ENCODE results near the gene RAB7A.

RAB7A gene

GRCh38 chr3:128782282-128783146 lies 56.5 kb downstream of the RAB7A start:
- Histone ChIP-seq H3K4me1 (ENCODE audit: control insufficient read depth, insufficient read depth, low read length) (peaks cover 9% of the 10 kb centered on the region), H3K9ac (ENCODE audit: low read depth, low read length) (no peak overlapping the region), H3K4me3 (ENCODE audit: low read depth, low read length) (no peak overlapping the region), H3K27me3 (ENCODE audit: control insufficient read depth, insufficient read depth, low read length) (no peaks in the 10 kb centered on the region), H3K9me3 (ENCODE audit: control insufficient read depth, insufficient read depth, low read length) (no peaks in the 10 kb centered on the region), H3K36me3 (ENCODE audit: control insufficient read depth, insufficient read depth, low read length) (no peaks in the 10 kb centered on the region)

GRCh38 chr3:128783774-128784173 lies 57.8 kb downstream of the RAB7A start:
- Histone ChIP-seq H3K36me3 (ENCODE audit: control insufficient read depth, insufficient read depth, low read length) (no peaks in the 10 kb centered on the region), H3K4me1 (ENCODE audit: control insufficient read depth, insufficient read depth, low read length) (peaks cover 13% of the 10 kb centered on the region), H3K9ac (ENCODE audit: low read depth, low read length) (no peak overlapping the region), H3K9me3 (ENCODE audit: control insufficient read depth, insufficient read depth, low read length) (no peaks in the 10 kb centered on the region), H3K27me3 (ENCODE audit: control insufficient read depth, insufficient read depth, low read length) (no peaks in the 10 kb centered on the region), H3K4me3 (ENCODE audit: low read depth, low read length) (no peak overlapping the region)

- Histone ChIP-seq H3K9ac (ENCODE audit: low read depth, low read length) (peak overlapping the region; percentile 27), H3K36me3 (ENCODE audit: control insufficient read depth, insufficient read depth, low read length) (no peaks in the 10 kb centered on the region), H3K4me3 (ENCODE audit: low read depth, low read length) (no peak overlapping the region), H3K9me3 (ENCODE audit: control insufficient read depth, insufficient read depth, low read length) (no peaks in the 10 kb centered on the region), H3K4me1 (ENCODE audit: control insufficient read depth, insufficient read depth, low read length) (peaks cover 13% of the 10 kb centered on the region), H3K27me3 (ENCODE audit: control insufficient read depth, insufficient read depth, low read length) (no peaks in the 10 kb centered on the region)
These were observed 58.2 kb downstream of the RAB7A start for GRCh38 chr3:128784232-128784631.

- no peak overlapping the region for H3K4me3 ChIP-seq (ENCODE audit: low read depth, low read length)
- peaks cover 10% of the 10 kb centered on the region for H3K4me1 ChIP-seq (ENCODE audit: control insufficient read depth, insufficient read depth, low read length)
- no peaks in the 10 kb centered on the region for H3K27me3 ChIP-seq (ENCODE audit: control insufficient read depth, insufficient read depth, low read length)
- no peak overlapping the region for H3K9ac ChIP-seq (ENCODE audit: low read depth, low read length)
- no peaks in the 10 kb centered on the region for H3K36me3 ChIP-seq (ENCODE audit: control insufficient read depth, insufficient read depth, low read length)
- H3K9me3 ChIP-seq (ENCODE audit: control insufficient read depth, insufficient read depth, low read length), result no peaks in the 10 kb centered on the region
These were observed 58.9 kb downstream of the RAB7A start for GRCh38 chr3:128784843-128785242.

- H3K9me3 ChIP-seq (ENCODE audit: control insufficient read depth, insufficient read depth, low read length), result no peaks in the 10 kb centered on the region
- H3K4me1 ChIP-seq (ENCODE audit: control insufficient read depth, insufficient read depth, low read length), result peaks cover 6% of the 10 kb centered on the region
- no peak overlapping the region for H3K4me3 ChIP-seq (ENCODE audit: low read depth, low read length)
- H3K9ac ChIP-seq (ENCODE audit: low read depth, low read length), result no peak overlapping the region
- H3K27me3 ChIP-seq (ENCODE audit: control insufficient read depth, insufficient read depth, low read length), result no peaks in the 10 kb centered on the region
- no peaks in the 10 kb centered on the region for H3K36me3 ChIP-seq (ENCODE audit: control insufficient read depth, insufficient read depth, low read length)
These were observed 60.5 kb downstream of the RAB7A start for GRCh38 chr3:128786434-128787020.

- no peaks in the 10 kb centered on the region for H3K9me3 ChIP-seq (ENCODE audit: control insufficient read depth, insufficient read depth, low read length)
- no peak overlapping the region for H3K9ac ChIP-seq (ENCODE audit: low read depth, low read length)
- H3K27me3 ChIP-seq (ENCODE audit: control insufficient read depth, insufficient read depth, low read length), result no peaks in the 10 kb centered on the region
- peaks cover 6% of the 10 kb centered on the region for H3K4me1 ChIP-seq (ENCODE audit: control insufficient read depth, insufficient read depth, low read length)
- no peaks in the 10 kb centered on the region for H3K36me3 ChIP-seq (ENCODE audit: control insufficient read depth, insufficient read depth, low read length)
- H3K4me3 ChIP-seq (ENCODE audit: low read depth, low read length), result no peak overlapping the region
These were observed 61.6 kb downstream of the RAB7A start for GRCh38 chr3:128787256-128788253.

- no peak overlapping the region for H3K9ac ChIP-seq (ENCODE audit: low read depth, low read length)
- H3K4me3 ChIP-seq (ENCODE audit: low read depth, low read length), result no peak overlapping the region
- peaks cover 6% of the 10 kb centered on the region for H3K4me1 ChIP-seq (ENCODE audit: control insufficient read depth, insufficient read depth, low read length)
- no peaks in the 10 kb centered on the region for H3K36me3 ChIP-seq (ENCODE audit: control insufficient read depth, insufficient read depth, low read length)
- H3K27me3 ChIP-seq (ENCODE audit: control insufficient read depth, insufficient read depth, low read length), result no peaks in the 10 kb centered on the region
- H3K9me3 ChIP-seq (ENCODE audit: control insufficient read depth, insufficient read depth, low read length), result no peaks in the 10 kb centered on the region
These were observed 62.4 kb downstream of the RAB7A start for GRCh38 chr3:128788268-128788869.

GRCh38 chr3:128794067-128794768 lies 68.2 kb downstream of the RAB7A start:
- no peaks in the 10 kb centered on the region for H3K27me3 ChIP-seq (ENCODE audit: control insufficient read depth, insufficient read depth, low read length)
- H3K9me3 ChIP-seq (ENCODE audit: control insufficient read depth, insufficient read depth, low read length), result no peaks in the 10 kb centered on the region
- no peak overlapping the region for H3K4me3 ChIP-seq (ENCODE audit: low read depth, low read length)
- H3K9ac ChIP-seq (ENCODE audit: low read depth, low read length), result no peak overlapping the region
- H3K4me1 ChIP-seq (ENCODE audit: control insufficient read depth, insufficient read depth, low read length), result no peaks in the 10 kb centered on the region
- H3K36me3 ChIP-seq (ENCODE audit: control insufficient read depth, insufficient read depth, low read length), result peaks cover 6% of the 10 kb centered on the region

GRCh38 chr3:128794770-128795649 lies 69.0 kb downstream of the RAB7A start:
- H3K4me3 ChIP-seq (ENCODE audit: low read depth, low read length), result no peak overlapping the region
- H3K9ac ChIP-seq (ENCODE audit: low read depth, low read length), result no peak overlapping the region
- no peaks in the 10 kb centered on the region for H3K4me1 ChIP-seq (ENCODE audit: control insufficient read depth, insufficient read depth, low read length)
- H3K27me3 ChIP-seq (ENCODE audit: control insufficient read depth, insufficient read depth, low read length), result no peaks in the 10 kb centered on the region
- H3K9me3 ChIP-seq (ENCODE audit: control insufficient read depth, insufficient read depth, low read length), result no peaks in the 10 kb centered on the region
- H3K36me3 ChIP-seq (ENCODE audit: control insufficient read depth, insufficient read depth, low read length), result peaks cover 6% of the 10 kb centered on the region

- H3K9ac ChIP-seq (ENCODE audit: low read depth, low read length), result no peak overlapping the region
- no peak overlapping the region for H3K4me3 ChIP-seq (ENCODE audit: low read depth, low read length)
- H3K9me3 ChIP-seq (ENCODE audit: control insufficient read depth, insufficient read depth, low read length), result no peaks in the 10 kb centered on the region
- peaks cover 4% of the 10 kb centered on the region for H3K4me1 ChIP-seq (ENCODE audit: control insufficient read depth, insufficient read depth, low read length)
- peaks cover 6% of the 10 kb centered on the region for H3K36me3 ChIP-seq (ENCODE audit: control insufficient read depth, insufficient read depth, low read length)
- H3K27me3 ChIP-seq (ENCODE audit: control insufficient read depth, insufficient read depth, low read length), result no peaks in the 10 kb centered on the region
These were observed 73.7 kb downstream of the RAB7A start for GRCh38 chr3:128799653-128800052.

All from iPS-15b (cell line).